Muscle of leg (tissue), 11 donors: ENCODE data around the gene CERS6. TPM values are rescaled to one million over a fixed set of nuclear protein-coding genes. Genes with fewer than 3 reads are reported as not detected.
"Not testable (repeated sequence)": the region's sequence is repeated elsewhere in the genome, so short reads cannot be mapped to it uniquely, and the experiment has no call there.

Experiments
- DNase-seq: peaks from one replicate; pipeline ENCODE4 v3.0.0; 2013
- H3K27ac ChIP-seq: one replicate; pipeline ENCODE4 v1.5.1; 2013; ENCODE audit warnings: mild to moderate bottlenecking, low read length, control low read depth
- H3K27me3 ChIP-seq: one replicate; pipeline ENCODE4 v1.6.1; 2013; ENCODE audit warnings: low read length; ENCODE audit not compliant: control insufficient read depth, insufficient read depth
- H3K36me3 ChIP-seq: one replicate; pipeline ENCODE4 v1.6.1; 2013; ENCODE audit warnings: low read length; ENCODE audit not compliant: control insufficient read depth, insufficient read depth
- H3K4me1 ChIP-seq: one replicate; pipeline ENCODE4 v1.6.1; 2013; ENCODE audit warnings: low read length; ENCODE audit not compliant: control insufficient read depth, insufficient read depth
- H3K4me3 ChIP-seq: one replicate; pipeline ENCODE4 v1.5.1; 2013; ENCODE audit warnings: low read length, control low read depth
- H3K9me3 ChIP-seq: replicated peaks from 2 replicates; pipeline ENCODE4 v1.6.1; 2013; ENCODE audit warnings: low read depth, low read length; ENCODE audit not compliant: control insufficient read depth
- WGBS: methylation state at CpG from one replicate; pipeline ENCODE4 v1.1.5; 2013; ENCODE audit warnings: missing lambda C conversion rate; ENCODE audit not compliant: insufficient coverage; 5-methylcytosine and 5-hydroxymethylcytosine counted together
- polyA plus RNA-seq, 8 donors: library from polyadenylated mRNA; unstranded; fragments of 120-200 nt; gene quantifications; one replicate each; pipeline versions ENCODE4 v1.2.1 to v1.2.3, GENCODE V29; 2013; ENCODE audit warnings: inconsistent platforms in 1 of 8, low replicate concordance in 1 of 8; ENCODE audit not compliant: insufficient read length in 8 of 8, insufficient read depth in 1 of 8
- total RNA-seq: library from RNA; stranded (reverse); fragments of 120-200 nt; gene quantifications from one replicate; pipeline ENCODE4 v1.2.4, GENCODE V29; 2013

Gene CERS6
- total and polyA plus RNA-seq, 9 donors: 21.2 to 54.4 (median 39.0) TPM

DNA sequence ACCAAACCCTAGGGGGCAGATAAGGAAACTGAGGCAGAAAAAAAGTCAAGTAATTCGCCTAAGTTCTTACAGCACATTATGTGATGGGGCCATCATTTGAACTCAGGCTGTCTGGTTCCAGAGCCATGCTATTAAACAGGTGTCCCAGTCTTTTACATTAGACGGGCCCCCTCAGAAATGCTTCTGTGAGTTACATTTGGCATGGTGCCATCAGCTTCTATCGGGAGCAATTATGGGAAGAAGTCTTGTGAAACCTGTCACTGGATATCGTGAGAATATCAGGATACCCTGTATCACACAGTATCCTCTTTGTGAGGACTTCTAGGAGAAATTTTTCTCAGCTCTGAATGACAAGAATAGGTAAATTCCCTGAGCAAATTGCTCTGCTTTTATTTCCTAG lies 202.6 kb downstream of the CERS6 start:
- WGBS: 20% methylated on average over 1 of the region's 4 CpGs
- no peak for DNase-seq
- Histone ChIP-seq H3K4me3 (no peak overlapping the region), H3K4me1 (peaks cover 2% of the 10 kb centered on the region), H3K36me3 (no peaks in the 10 kb centered on the region), H3K9me3 (no peaks in the 10 kb centered on the region), H3K27me3 (no peaks in the 10 kb centered on the region), H3K27ac (no peak overlapping the region)

DNA sequence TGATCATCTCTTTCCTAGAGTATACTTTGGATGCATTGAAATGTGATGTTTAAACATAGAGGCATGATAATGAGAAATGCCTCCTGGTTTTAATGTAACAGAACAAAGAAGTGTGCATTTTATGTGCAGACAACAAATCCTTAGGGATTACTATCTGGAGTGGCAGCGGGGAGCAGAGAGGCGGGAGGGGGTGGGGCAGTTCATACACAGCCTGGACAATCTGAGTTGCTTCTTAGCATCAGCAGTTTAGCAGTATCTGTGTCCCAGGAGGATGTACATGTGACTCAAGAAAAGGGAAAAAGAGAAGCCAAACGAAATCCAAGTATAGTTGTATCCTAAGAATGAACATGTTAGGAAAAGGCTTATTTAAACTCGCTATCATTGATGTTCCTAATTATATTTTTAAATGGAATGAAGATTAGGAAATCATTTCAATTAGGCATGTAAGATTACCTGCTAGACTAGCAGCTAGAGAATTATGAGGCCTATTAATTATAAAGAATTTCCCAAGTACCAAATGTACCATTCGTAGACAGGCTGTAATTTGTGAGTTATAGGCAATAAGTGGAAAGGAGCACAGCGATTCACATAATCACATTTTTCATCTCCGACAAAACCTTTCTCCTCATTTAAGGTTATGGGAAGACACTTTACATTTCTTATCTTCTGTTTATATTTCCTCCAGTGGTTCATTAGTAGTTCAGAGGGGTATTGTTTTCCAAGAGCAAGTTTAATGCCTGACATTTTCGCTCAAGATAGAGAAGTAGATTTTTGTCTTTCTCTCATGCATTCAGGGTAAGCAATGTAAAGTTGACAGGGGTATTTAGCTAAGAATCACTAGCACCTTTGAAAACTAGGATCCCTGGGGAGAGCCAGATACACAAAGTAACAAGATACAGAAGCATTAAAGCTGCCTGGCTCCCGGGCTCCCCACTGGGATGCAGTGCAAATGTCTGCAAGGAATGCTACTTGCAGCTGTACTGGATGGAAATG lies 205.1 kb downstream of the CERS6 start:
- Histone ChIP-seq H3K4me3 (no peak overlapping the region), H3K27ac (no peak overlapping the region), H3K9me3 (no peaks in the 10 kb centered on the region), H3K27me3 (no peaks in the 10 kb centered on the region), H3K4me1 (peaks cover 2% of the 10 kb centered on the region), H3K36me3 (no peaks in the 10 kb centered on the region)
- peak; percentile 61 for DNase-seq
- 28% methylated on average over 2 of the region's 9 CpGs for WGBS

DNA sequence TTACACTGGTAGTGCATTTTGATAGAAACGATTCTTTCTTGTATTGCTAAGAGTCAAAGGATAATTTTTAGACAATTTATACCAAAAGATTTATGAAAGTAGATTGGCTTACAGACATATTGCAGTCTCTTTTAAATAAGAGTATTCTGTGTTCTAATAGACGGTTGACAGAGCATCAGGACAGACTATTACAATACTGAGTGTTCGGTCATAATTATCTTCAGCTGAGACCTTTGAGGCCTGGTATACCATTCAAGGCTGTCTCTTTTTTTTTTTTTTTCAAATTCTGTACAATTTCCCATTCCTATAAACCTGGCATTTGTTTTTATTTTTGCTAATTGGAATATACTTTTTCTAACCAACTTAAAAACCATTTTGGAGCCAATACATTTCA lies 205.8 kb downstream of the CERS6 start:
- no peaks in the 10 kb centered on the region for H3K36me3 ChIP-seq
- no peak for DNase-seq
- H3K4me1 ChIP-seq: peaks cover 2% of the 10 kb centered on the region
- WGBS: no CpG with 5 or more reads among the region's 3 CpGs
- no peaks in the 10 kb centered on the region for H3K27me3 ChIP-seq
- no peak overlapping the region for H3K4me3 ChIP-seq
- no peak overlapping the region for H3K27ac ChIP-seq
- no peaks in the 10 kb centered on the region for H3K9me3 ChIP-seq

DNA sequence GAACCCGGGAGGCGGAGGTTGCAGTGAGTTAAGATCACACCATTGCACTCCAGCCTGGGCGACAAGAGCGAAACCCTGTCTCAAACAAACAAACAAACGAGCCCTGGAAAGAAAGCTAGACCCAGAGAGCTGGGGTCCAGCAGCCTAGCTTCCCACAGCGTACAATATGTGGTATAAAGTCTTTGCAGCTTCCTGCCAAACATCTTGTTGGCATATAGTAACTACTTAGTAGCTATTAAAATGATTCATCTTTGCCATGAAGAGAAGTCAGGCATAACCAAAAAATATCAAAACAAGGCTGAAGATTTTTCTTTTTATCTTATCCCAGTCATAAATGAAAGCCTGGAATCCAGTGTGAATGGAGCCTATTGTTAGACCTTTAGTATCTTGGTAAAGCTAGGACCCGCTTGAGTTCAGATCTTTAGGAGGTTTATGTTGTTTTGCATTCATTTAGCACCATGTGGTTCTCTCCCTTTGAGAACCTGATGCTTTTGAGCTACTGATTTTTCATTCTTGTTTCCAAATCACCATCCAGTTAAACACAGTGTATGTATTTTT lies 206.7 kb downstream of the CERS6 start:
- Histone ChIP-seq H3K27me3 (no peaks in the 10 kb centered on the region), H3K4me1 (peaks cover 2% of the 10 kb centered on the region), H3K27ac (no peak overlapping the region), H3K36me3 (no peaks in the 10 kb centered on the region), H3K4me3 (no peak overlapping the region), H3K9me3 (no peaks in the 10 kb centered on the region)
- WGBS: no CpG with 5 or more reads among the region's 7 CpGs
- no peak for DNase-seq

GRCh38 chr2:168663993-168664392 lies 207.9 kb downstream of the CERS6 start:
- no peak overlapping the region for H3K4me3 ChIP-seq
- no CpG with 5 or more reads among the region's 3 CpGs for WGBS

DNA sequence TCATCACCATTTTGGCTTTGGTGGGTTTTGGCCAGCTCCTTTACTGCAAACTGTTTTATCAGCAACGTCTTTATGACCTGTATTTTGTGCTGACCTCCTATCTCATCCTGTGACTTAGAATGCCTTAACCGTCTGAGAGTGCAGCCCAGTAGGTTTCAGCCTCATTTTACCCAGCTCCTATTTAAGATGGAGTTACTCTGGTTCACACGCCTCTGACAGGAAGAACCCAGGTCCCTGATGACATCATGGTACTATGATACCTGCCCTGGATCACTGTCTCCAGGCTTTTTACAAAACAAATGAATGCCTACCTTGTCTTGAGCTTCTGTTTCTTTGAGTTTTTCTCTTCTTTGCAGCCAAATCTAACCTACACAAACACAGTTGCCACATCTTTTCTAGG lies 208.6 kb downstream of the CERS6 start:
- 100% methylated on average over 2 of the region's 3 CpGs for WGBS
- not testable (repeated sequence) for H3K4me1 ChIP-seq, DNase-seq

More at GRCh38 chr2:168663993-168664392, 207.9 kb downstream of the CERS6 start:
- H3K27me3 ChIP-seq: no peaks in the 10 kb centered on the region
- no peak for DNase-seq
- H3K36me3 ChIP-seq: no peaks in the 10 kb centered on the region
- no peaks in the 10 kb centered on the region for H3K9me3 ChIP-seq
- no peak overlapping the region for H3K27ac ChIP-seq
- peaks cover 2% of the 10 kb centered on the region for H3K4me1 ChIP-seq

DNA sequence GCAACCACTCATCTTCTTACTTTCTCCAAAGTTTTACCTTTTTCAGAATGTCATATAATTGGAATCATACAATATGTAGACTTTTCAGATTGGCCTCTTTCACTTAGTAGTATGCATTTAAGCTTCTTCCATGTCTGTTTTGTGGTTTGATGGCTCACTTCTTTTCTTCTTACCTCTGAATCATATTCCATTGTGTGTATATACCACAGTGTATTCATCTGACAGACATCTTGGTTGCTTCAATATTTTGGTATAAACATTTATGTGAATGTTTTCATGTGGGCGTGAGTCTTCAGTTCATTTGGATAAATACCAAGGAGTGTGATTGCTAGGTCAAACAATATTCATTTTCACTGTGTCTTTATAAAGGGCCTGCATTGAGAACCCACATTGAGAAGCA lies 210.3 kb downstream of the CERS6 start:
- WGBS: no CpG with 5 or more reads among the region's 1 CpG
- Histone ChIP-seq H3K4me3 (no peak overlapping the region), H3K36me3 (no peaks in the 10 kb centered on the region), H3K27me3 (no peaks in the 10 kb centered on the region), H3K9me3 (no peaks in the 10 kb centered on the region), H3K27ac (no peak overlapping the region), H3K4me1 (peaks cover 2% of the 10 kb centered on the region)
- no peak for DNase-seq

More for the DNA sequence above, 208.6 kb downstream of the CERS6 start:
- not testable (repeated sequence) for H3K27me3 ChIP-seq, H3K4me3 ChIP-seq, H3K9me3 ChIP-seq, H3K36me3 ChIP-seq, H3K27ac ChIP-seq

- no CpG with 5 or more reads among the region's 3 CpGs for WGBS
- DNase-seq: no peak
- Histone ChIP-seq H3K4me3 (no peak overlapping the region), H3K9me3 (no peaks in the 10 kb centered on the region), H3K4me1 (no peaks in the 10 kb centered on the region), H3K27me3 (no peaks in the 10 kb centered on the region), H3K36me3 (no peaks in the 10 kb centered on the region), H3K27ac (no peak overlapping the region)
These were observed 211.1 kb downstream of the CERS6 start for GRCh38 chr2:168667156-168667555.

DNA sequence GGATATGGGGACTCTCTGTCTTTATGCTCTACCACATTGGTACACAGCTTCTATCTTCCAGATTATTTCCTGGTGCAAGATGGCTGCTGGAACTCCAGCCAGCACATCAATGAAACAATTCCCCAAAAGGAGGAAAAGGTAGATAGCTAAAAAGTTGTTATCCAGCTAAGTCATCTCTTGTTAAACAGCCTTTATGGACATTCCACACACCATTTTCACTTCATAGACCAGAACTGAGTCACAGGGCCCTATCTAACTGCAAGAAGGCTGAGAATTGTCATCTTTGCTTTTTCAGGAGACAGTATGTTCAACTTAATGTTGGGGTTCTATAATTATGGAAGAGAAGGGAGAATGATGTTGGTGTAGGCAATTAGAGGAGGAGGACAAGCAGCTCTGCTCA lies 213.1 kb downstream of the CERS6 start:
- Histone ChIP-seq H3K27me3 (no peaks in the 10 kb centered on the region), H3K27ac (no peak overlapping the region), H3K4me3 (no peak overlapping the region), H3K36me3 (no peaks in the 10 kb centered on the region), H3K9me3 (no peaks in the 10 kb centered on the region), H3K4me1 (no peaks in the 10 kb centered on the region)
- DNase-seq: no peak

GRCh38 chr2:168670478-168670877 lies 214.4 kb downstream of the CERS6 start:
- Histone ChIP-seq H3K4me1 (no peaks in the 10 kb centered on the region), H3K27me3 (no peaks in the 10 kb centered on the region), H3K36me3 (no peaks in the 10 kb centered on the region), H3K27ac (no peak overlapping the region), H3K9me3 (no peaks in the 10 kb centered on the region), H3K4me3 (no peak overlapping the region)
- DNase-seq: no peak
- no CpG with 5 or more reads among the region's 1 CpG for WGBS
